SIG-M5 treated with dmso at 0.1 percent for 504 hours (cell line): ENCODE data around the gene SVIL.
"Not testable (repeated sequence)": the region's sequence is repeated elsewhere in the genome, so short reads cannot be mapped to it uniquely, and the experiment has no call there.

Experiments used
- DNase-seq: peaks from one replicate; lab custom pipeline; 2025; ENCODE audit not compliant: unreplicated experiment; lab: John Stamatoyannopoulos, UW

SVIL gene

GRCh38 chr10:29469481-29470354 is 165.1 kb downstream of the SVIL start:
- no peak for DNase-seq

DNA sequence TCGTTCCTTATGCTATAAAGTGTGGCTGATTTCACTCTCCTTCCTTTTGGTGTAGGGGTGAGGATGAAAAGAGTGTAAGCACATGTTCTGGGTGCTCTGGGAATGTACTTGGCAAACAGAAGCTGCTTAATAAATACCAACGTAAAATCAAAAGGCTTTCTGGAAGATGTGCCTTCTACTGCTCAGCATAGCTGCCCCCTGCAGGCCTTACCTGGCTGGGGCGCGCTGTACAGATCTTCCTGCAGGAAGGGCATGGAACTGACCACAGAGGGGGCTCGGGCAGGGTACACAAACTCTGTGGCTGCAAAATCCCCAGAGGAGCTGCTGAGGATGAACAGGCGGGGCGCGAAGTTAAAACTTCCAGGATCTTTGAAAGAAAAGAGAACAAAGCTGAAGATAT is 169.4 kb downstream of the SVIL start:
- no peak for DNase-seq

DNA sequence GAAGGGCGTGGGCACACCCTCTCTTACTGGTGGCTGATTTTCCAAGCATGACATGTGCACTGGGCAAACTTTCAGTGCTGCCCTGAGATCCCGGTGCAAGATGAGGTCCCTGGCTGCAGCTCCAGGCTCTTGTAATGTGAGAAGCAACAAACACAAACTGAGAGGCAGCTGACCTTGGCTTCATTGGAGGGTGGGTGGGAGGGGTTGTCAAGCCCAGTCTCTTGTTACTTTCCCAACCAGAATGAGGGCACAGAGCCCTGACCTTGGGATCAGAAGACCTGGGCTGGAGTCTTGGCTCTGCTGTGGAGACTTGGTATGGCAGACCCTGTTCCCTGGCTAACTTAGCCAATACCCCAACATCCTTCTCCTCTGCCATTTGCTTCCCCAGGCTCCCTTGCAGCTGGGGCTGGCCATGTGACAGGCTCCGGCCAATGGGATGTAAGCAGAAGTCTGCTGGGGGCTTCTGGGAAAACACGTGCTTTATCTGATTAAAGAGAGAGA is 170.1 kb downstream of the SVIL start:
- not testable (repeated sequence) for DNase-seq

DNA sequence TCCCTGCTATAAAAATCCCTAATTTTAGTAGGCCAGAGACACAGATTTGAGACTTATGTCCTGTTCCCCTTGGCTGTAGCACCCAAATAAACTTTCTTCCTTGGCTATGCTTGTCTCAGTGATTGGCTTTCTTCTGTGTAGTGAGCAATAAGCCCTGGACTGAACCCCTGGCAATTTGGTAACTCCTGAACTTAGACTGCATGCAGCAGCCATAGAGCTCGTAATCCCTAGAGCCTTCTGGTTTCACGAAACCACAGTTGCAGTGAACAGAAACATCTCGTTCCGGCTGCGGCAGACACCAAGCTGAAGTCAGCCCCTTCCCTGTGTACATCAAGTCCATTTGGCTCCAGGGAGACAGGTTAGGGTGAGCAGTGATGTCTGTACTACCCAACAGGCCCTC is 173.7 kb downstream of the SVIL start:
- no peak for DNase-seq

DNA sequence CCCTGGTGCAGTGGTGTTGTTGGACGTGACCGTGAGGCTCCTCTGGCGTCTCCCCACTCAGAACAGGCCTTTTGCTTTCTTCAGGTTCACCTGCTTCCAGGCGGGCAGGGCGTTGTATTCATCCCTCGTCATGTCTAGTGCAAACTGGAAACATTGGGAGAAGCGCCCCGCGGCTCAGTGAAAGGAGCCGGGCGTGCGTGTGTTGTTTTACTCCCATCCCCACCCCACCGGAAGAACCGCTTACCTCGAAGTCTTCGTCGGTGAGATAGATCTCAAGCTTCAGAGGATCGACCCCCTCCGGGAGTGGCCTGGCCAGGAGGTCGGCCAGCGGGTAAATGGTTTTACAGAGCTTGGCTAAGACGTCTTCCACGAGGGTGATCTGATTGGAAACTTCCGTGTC is 176.6 kb downstream of the SVIL start:
- not testable (repeated sequence) for DNase-seq

GRCh38 chr10:29455095-29455494 is 179.7 kb downstream of the SVIL start:
- no peak for DNase-seq

DNA sequence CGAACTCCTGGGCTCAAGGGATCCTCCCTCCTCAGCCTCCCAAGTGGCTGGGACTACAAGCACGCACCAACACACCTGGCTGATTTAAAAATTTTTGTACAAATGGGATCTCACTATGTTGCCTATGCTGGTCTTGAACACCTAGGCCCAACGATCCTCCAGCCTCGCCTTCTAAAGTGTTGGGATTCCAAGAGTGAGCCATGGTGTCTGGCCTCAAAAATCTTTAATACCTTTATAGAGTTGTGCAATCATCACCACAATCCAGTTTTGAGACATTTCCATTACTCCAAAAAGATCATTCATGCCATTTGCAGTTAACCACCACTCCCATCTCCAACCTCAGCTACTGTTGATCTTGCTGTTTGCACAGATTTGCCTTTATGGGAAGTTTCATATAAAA is 180.5 kb downstream of the SVIL start:
- no peak for DNase-seq

DNA sequence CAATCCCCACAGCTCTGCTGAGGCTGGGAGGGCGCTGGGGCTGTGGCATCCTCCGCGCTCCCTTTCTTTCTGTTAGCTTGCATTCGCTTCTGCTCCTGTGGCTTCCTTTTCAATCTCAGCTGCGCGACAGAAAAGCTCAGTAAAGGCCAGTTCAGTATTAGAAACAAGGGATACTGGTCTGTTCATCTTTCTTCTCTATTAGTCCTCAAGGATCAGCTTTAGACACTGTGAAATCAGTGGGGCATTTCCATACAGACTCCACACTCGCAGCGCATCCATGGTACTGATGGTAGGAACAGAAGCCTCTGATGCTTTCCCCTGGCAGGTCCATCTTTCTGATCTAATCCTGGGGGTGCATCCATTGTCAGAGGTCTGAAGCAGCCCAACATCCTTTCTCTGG is 182.2 kb downstream of the SVIL start:
- no peak for DNase-seq

- DNase-seq = no peak
Observed at GRCh38 chr10:29451946-29452345, 182.8 kb downstream of the SVIL start.

- DNase-seq = no peak
Observed at GRCh38 chr10:29450405-29450804, 184.4 kb downstream of the SVIL start.

- DNase-seq = peak; percentile 68
Observed at GRCh38 chr10:29448756-29449592, 185.8 kb downstream of the SVIL start.

DNA sequence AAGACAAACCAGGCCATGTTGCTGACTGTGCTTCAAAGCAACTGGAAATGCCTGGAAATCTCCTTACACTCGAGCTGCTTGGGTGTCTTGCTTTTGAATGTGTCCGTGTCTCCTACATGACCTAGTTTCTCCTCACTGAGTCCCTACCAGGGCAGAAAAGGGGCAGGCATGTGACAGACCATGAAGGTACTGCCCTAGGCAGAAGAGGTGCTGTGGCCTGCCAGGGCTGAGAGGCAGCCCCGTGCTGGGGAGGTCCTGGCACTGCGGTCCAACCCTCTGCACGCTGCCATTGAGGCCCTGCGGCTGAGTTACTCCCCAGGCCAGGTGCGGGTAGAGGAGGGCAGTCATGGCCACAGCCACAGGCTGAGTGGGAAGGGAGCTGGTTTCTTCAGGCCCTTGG is 186.6 kb downstream of the SVIL start:
- no peak for DNase-seq

DNA sequence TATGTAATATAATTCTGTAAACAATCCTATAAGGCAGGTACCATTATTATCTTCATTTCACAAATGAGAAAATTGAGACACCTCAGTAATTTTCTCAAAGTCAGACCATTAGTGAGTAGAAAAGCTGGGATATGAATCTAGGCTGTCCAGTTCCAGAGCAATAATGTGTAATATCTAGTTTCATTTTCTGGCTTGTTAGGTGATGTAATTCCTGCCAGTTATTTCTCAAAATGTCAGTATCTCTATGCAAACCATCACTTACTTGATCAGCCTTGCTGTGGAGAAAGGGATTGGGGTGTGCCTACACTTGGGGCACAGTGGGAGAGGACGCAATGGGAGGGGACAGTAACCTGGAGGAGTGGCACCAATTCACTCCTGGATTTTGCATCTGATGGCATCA is 188.4 kb downstream of the SVIL start:
- DNase-seq = peak; percentile 28

- DNase-seq = no peak
Observed at GRCh38 chr10:29443745-29444523, 190.8 kb downstream of the SVIL start.

- no peak for DNase-seq
Observed at GRCh38 chr10:29440981-29441380, 193.8 kb downstream of the SVIL start.

DNA sequence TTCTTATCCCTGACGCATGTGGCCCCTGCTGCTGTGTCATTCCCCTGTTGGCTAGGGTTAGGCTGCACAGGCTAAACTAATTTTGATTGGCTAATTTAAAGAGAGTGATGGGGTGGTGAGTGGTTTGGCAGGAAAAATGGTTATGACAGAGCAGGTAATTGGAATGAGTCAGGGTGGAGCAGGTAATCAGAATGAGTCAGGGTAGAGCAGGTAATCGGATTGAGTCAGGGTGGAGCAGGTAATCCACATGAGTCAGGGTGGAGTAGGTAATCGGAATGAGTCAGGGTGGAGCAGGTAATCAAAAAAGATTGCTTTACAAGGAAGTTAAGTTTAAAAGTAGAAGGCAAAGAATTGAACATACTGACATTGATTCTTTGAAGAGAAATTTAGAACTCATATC is 195.8 kb downstream of the SVIL start:
- not testable (repeated sequence) for DNase-seq

- no peak for DNase-seq
Observed at GRCh38 chr10:29438271-29438670, 196.5 kb downstream of the SVIL start.

GRCh38 chr10:29437871-29438270 is 196.9 kb downstream of the SVIL start:
- no peak for DNase-seq

DNA sequence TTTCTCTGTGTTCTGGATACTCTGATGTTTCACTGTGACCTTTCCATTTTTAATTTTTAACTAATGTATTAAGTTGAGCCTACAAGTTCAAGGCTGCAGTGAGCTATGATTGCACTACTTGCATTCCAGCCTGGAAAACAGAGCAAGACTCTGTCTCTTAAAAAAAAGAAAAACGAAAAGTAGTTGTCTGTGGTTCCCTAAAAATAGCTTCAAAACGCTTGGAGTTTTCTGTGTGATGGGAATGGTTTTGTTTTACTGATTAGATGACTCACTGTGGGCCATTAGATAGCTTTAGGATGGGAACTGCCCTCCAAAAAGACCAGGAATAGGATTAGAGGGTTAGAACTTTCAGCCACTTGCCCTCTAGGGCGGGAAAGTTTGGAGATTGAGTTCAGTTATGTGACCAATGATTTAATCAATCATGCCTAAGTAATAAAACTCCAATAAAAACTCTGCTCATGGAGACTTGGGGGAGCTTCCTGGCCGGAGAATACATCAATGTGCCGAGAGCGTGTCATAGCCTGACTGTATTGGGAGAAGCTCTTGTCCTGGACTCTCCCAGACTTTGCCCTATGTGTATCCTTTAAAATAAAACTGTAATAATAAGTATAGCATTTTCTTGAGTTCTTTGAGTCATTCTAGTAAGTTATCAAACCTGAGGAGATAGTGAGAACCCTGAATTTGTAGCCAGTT is 198.8 kb downstream of the SVIL start:
- DNase-seq = no peak

DNA sequence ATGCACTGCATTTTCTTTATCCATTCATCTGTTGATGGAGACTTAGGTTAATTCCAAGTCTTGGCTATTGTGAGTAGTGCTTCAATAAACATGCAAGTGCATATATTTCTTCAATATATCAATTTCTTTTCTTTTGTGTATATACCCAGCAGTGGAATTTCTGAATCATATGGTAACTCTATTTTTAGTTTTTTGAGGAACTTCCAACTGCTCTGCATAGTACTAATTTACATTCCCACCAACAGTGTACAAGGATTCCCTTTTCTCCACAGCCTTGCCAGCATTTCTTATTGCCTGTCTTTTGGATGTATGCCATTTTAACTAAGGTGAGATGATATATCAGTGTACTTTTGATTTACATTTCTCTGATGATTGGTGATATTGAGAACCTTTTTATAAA is 200.7 kb downstream of the SVIL start:
- DNase-seq = no peak

DNA sequence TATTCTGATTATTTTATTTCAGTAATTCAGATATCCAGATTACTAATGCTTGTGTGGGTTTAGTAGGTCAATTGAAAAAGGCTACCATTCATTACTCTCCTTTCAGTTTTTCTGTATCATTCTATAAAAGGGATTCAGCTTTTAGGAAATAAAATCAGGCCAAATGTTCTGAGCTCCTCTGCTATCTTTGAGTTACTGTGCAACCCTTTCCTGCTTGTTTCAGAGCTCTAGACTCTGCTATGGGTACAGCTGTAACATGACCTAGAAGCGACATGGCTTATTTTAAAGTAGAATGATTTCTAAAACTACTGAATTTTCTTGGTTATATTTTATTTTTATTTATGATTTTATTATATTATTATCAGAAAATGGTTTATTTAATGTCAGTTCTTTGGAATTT is 203.1 kb downstream of the SVIL start:
- no peak for DNase-seq
